Liver (tissue), 9 donors: Measurements from ENCODE around the gene KIAA0753. TPM values are rescaled to one million over a fixed set of nuclear protein-coding genes. Genes with fewer than 3 reads are reported as not detected.

Experiments used
- DNase-seq: peaks from one replicate; pipeline ENCODE4 v3.0.0-alpha.2; 2017; ENCODE audit warnings: low spot score
- H3K27ac ChIP-seq, 2 donors: one replicate each; pipeline ENCODE4 v1.7.0; 2013; ENCODE audit warnings: inconsistent platforms in 2 of 2, low read length in 2 of 2, control low read depth in 1 of 2, low read depth in 1 of 2, mild to moderate bottlenecking in 1 of 2
- H3K27me3 ChIP-seq, 4 donors: one replicate each; pipeline versions ENCODE4 v1.6.1 to v1.7.0; 2013; ENCODE audit warnings: low read length in 3 of 4, inconsistent platforms in 1 of 4, mild to moderate bottlenecking in 1 of 4, moderate library complexity in 1 of 4; ENCODE audit not compliant: control insufficient read depth in 4 of 4, insufficient read depth in 4 of 4
- H3K36me3 ChIP-seq, 4 donors: one replicate each; pipeline versions ENCODE4 v1.6.1 to v1.7.0; 2013; ENCODE audit warnings: low read length in 3 of 4, mild to moderate bottlenecking in 3 of 4, low read depth in 1 of 4, moderate library complexity in 1 of 4; ENCODE audit not compliant: control insufficient read depth in 4 of 4, insufficient read depth in 3 of 4
- H3K4me1 ChIP-seq, 4 donors: one replicate each; pipeline versions ENCODE4 v1.6.1 to v1.7.0; 2013; ENCODE audit warnings: low read length in 3 of 4, mild to moderate bottlenecking in 3 of 4, moderate library complexity in 1 of 4; ENCODE audit not compliant: control insufficient read depth in 4 of 4, insufficient read depth in 4 of 4
- H3K4me3 ChIP-seq, 3 donors: one replicate each; pipeline versions ENCODE4 v1.6.1 to v1.7.0; 2013; ENCODE audit warnings: low read length in 3 of 3, control low read depth in 1 of 3, low read depth in 1 of 3, mild to moderate bottlenecking in 1 of 3
- H3K9ac ChIP-seq, 2 donors: one replicate each; pipeline ENCODE4 v1.7.0; 2013; ENCODE audit warnings: low read length in 2 of 2, mild to moderate bottlenecking in 2 of 2, moderate library complexity in 2 of 2, control low read depth in 1 of 2, low read depth in 1 of 2
- H3K9me3 ChIP-seq, 4 donors: one replicate each; pipeline versions ENCODE4 v1.6.1 to v1.7.0; 2013; ENCODE audit warnings: low read length in 3 of 4; ENCODE audit not compliant: control insufficient read depth in 4 of 4
- ATF3 ChIP-seq: IDR thresholded peaks from 2 replicates; pipeline ENCODE4 v1.6.1; 2016; ENCODE audit warnings: antibody characterized with exemption
- EGR1 ChIP-seq, 2 donors: IDR thresholded peaks; 2 replicates each; pipeline ENCODE4 v1.6.1; 2016 to 2018; ENCODE audit warnings: antibody characterized with exemption in 2 of 2, low read depth in 2 of 2
- FOXA1 ChIP-seq: IDR thresholded peaks from 2 replicates; pipeline ENCODE4 v1.6.1; 2016; ENCODE audit warnings: antibody characterized with exemption
- FOXA2 ChIP-seq: IDR thresholded peaks from 2 replicates; pipeline ENCODE4 v1.6.1; 2016; ENCODE audit warnings: antibody characterized with exemption
- GABPA ChIP-seq, 2 donors: IDR thresholded peaks in 1 of 2; conservative IDR thresholded peaks in 1 of 2; 2 replicates each; pipeline ENCODE4 v1.6.1; 2016; ENCODE audit warnings: antibody characterized with exemption in 2 of 2, mild to moderate bottlenecking in 1 of 2, moderate library complexity in 1 of 2
- HNF4A ChIP-seq, 2 donors: conservative IDR thresholded peaks; 2 replicates each; pipeline ENCODE4 v1.6.1; 2016; ENCODE audit warnings: antibody characterized with exemption in 2 of 2, mild to moderate bottlenecking in 2 of 2
- HNF4G ChIP-seq: IDR thresholded peaks from 2 replicates; pipeline ENCODE4 v1.6.1; 2016; ENCODE audit warnings: antibody characterized with exemption
- JUND ChIP-seq, 2 donors: IDR thresholded peaks; 2 replicates each; pipeline ENCODE4 v1.6.1; 2016; ENCODE audit warnings: antibody characterized with exemption in 2 of 2
- NR2F2 ChIP-seq: IDR thresholded peaks from 2 replicates; pipeline ENCODE4 v1.6.1; 2016; ENCODE audit warnings: antibody characterized with exemption
- RAD21 ChIP-seq, 2 donors: IDR thresholded peaks; 2 replicates each; pipeline ENCODE4 v1.6.1; 2016; ENCODE audit warnings: antibody characterized with exemption in 2 of 2, mild to moderate bottlenecking in 2 of 2
- RXRA ChIP-seq, 2 donors: IDR thresholded peaks; 2 replicates each; pipeline ENCODE4 v1.6.1; 2017 to 2018; ENCODE audit warnings: antibody characterized with exemption in 2 of 2, mild to moderate bottlenecking in 1 of 2
- SP1 ChIP-seq: IDR thresholded peaks from 2 replicates; pipeline ENCODE4 v1.6.1; 2018; ENCODE audit warnings: antibody characterized with exemption, mild to moderate bottlenecking
- TAF1 ChIP-seq: conservative IDR thresholded peaks from 2 replicates; pipeline ENCODE4 v1.6.1; 2016; ENCODE audit warnings: antibody characterized with exemption, mild to moderate bottlenecking
- YY1 ChIP-seq: IDR thresholded peaks from 2 replicates; pipeline ENCODE4 v1.6.1; 2016; ENCODE audit warnings: antibody characterized with exemption, mild to moderate bottlenecking
- ZBTB33 ChIP-seq: IDR thresholded peaks from 2 replicates; pipeline ENCODE4 v1.6.1; 2016; ENCODE audit warnings: antibody characterized with exemption
- WGBS: extraction: QIAGEN DNeasy Blood & Tissue Kit; methylation state at CpG from one replicate; pipeline ENCODE4 v1.1.7; 2013; 5-methylcytosine and 5-hydroxymethylcytosine counted together
- polyA plus RNA-seq, 2 donors: library from polyadenylated mRNA; stranded (reverse) in 1 of 2; unstranded in 1 of 2; fragments of 200-250 nt in 1 of 2; fragments of >200 nt in 1 of 2; fragmentation: Nextera tagmentation in 1 of 2; extraction: Ambion mirVana in 1 of 2; gene quantifications; one replicate each; pipeline versions ENCODE4 v1.2.1 to v1.2.3, GENCODE V29; 2013 to 2015
- total RNA-seq, 2 donors: library from RNA; depleted of rRNA; stranded (reverse); fragments of >200 nt; gene quantifications; one replicate each; pipeline ENCODE4 v1.2.3, GENCODE V29; 2014
- TF ChIP-seq, protein P1 (sequence below): IDR thresholded peaks from 2 replicates; pipeline ENCODE4 v1.6.1; 2016; ENCODE audit warnings: antibody characterized with exemption, mild to moderate bottlenecking
- TF ChIP-seq, protein P2 (sequence below): IDR thresholded peaks from 2 replicates; pipeline ENCODE4 v1.6.1; 2016; ENCODE audit warnings: antibody characterized with exemption
- donor health status: healthy.
- donor health status: healthy.
- donor health status: healthy.
- donor health status: healthy.
- donor health status: healthy.

The KIAA0753 gene
- total and polyA plus RNA-seq, 4 donors: 2.0 to 5.9 (median 3.0) TPM

DNA sequence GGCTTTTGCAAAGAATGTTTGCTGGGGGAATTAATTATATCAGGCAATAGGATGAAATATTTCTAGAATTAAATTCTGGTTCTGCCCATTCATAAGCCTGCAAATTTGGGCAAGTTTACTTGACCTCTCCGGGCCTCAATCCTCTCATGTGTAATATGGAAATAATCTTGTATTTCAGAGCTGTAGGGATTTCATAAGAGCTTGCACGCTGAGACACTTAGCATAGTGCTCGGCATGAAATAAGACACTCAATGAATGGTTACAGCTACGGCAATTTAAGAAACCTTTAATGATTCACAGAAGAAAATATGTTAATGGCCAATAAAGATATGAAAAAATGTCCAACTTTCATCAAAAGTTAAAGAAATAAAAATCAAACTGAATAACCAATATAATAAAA lies 43.6 kb downstream of the KIAA0753 start:
- Histone ChIP-seq H3K4me1 (peaks cover 2 to 10% (median 6%) of the 10 kb centered on the region in 4 donors), H3K36me3 (peaks cover 2 to 18% (median 8%) of the 10 kb centered on the region in 4 donors), H3K27ac (no peak overlapping the region), H3K9ac (no peak overlapping the region), H3K27me3 (no peaks in the 10 kb centered on the region), H3K9me3 (no peaks in the 10 kb centered on the region), H3K4me3 (no peak overlapping the region)
- no peak for TF ChIP-seq FOXA1
- TF ChIP-seq TAF1: no peak
- TF ChIP-seq HNF4A (conservative IDR thresholded peaks at IDR 0.05): no peak
- no peak for TF ChIP-seq JUND (IDR thresholded peaks at IDR 0.05)
- no peak for TF ChIP-seq EGR1 (IDR thresholded peaks at IDR 0.05; ENCODE audit: low read depth in 2 of 2)
- TF ChIP-seq RAD21 (IDR thresholded peaks at IDR 0.05): no peak
- 99% methylated on average over 4 of the region's 4 CpGs for WGBS
- no peak for DNase-seq

DNA sequence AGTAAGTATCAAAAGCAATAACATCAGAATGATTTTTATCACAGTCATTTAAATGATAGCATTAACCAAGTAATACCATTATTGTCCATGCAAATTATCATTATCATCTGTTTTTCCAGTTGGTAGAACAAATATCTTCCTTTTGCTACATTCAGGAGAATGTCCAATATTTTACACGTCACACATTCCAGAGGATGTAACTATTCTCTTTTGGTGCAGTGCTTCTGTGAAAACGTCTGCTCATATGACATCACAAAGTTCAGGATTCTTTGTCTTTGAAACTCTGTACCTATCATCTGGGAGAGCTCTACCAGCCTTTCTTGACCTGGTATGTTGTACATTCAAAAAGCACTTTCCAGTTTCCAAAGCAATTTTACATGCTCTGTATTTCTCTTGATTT lies 44.0 kb downstream of the KIAA0753 start:
- Histone ChIP-seq H3K36me3 (peaks cover 2 to 23% (median 11%) of the 10 kb centered on the region in 4 donors), H3K4me1 (peaks cover 2 to 10% (median 6%) of the 10 kb centered on the region in 4 donors), H3K27me3 (no peaks in the 10 kb centered on the region), H3K27ac (no peak overlapping the region), H3K9ac (no peak overlapping the region), H3K4me3 (no peak overlapping the region), H3K9me3 (no peaks in the 10 kb centered on the region)
- no peak for DNase-seq
- 88% methylated on average over 2 of the region's 2 CpGs for WGBS
- TF ChIP-seq, protein P1, sequence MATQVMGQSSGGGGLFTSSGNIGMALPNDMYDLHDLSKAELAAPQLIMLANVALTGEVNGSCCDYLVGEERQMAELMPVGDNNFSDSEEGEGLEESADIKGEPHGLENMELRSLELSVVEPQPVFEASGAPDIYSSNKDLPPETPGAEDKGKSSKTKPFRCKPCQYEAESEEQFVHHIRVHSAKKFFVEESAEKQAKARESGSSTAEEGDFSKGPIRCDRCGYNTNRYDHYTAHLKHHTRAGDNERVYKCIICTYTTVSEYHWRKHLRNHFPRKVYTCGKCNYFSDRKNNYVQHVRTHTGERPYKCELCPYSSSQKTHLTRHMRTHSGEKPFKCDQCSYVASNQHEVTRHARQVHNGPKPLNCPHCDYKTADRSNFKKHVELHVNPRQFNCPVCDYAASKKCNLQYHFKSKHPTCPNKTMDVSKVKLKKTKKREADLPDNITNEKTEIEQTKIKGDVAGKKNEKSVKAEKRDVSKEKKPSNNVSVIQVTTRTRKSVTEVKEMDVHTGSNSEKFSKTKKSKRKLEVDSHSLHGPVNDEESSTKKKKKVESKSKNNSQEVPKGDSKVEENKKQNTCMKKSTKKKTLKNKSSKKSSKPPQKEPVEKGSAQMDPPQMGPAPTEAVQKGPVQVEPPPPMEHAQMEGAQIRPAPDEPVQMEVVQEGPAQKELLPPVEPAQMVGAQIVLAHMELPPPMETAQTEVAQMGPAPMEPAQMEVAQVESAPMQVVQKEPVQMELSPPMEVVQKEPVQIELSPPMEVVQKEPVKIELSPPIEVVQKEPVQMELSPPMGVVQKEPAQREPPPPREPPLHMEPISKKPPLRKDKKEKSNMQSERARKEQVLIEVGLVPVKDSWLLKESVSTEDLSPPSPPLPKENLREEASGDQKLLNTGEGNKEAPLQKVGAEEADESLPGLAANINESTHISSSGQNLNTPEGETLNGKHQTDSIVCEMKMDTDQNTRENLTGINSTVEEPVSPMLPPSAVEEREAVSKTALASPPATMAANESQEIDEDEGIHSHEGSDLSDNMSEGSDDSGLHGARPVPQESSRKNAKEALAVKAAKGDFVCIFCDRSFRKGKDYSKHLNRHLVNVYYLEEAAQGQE: no peak
- no peak for TF ChIP-seq NR2F2
- TF ChIP-seq SP1: no peak
- no peak for TF ChIP-seq YY1
- TF ChIP-seq FOXA2: no peak
- TF ChIP-seq TAF1: no peak

- DNase-seq: no peak
- Histone ChIP-seq H3K9me3 (no peaks in the 10 kb centered on the region), H3K4me3 (no peak overlapping the region), H3K27ac (no peak overlapping the region), H3K9ac (no peak overlapping the region), H3K27me3 (no peaks in the 10 kb centered on the region), H3K36me3 (peaks cover 2 to 25% (median 11%) of the 10 kb centered on the region in 4 donors), H3K4me1 (peaks cover 2 to 10% (median 6%) of the 10 kb centered on the region in 4 donors)
- 97% methylated on average over 7 of the region's 7 CpGs for WGBS
- TF ChIP-seq ZBTB33 (no peak), YY1 (no peak), GABPA (IDR thresholded peaks at IDR 0.05 in 1 of 2, conservative IDR thresholded peaks at IDR 0.05 in 1 of 2) (no peak), RXRA (IDR thresholded peaks at IDR 0.05) (no peak), HNF4G (no peak), NR2F2 (no peak), FOXA2 (no peak), SP1 (no peak), RAD21 (IDR thresholded peaks at IDR 0.05) (no peak), EGR1 (IDR thresholded peaks at IDR 0.05; ENCODE audit: low read depth in 2 of 2) (no peak), JUND (IDR thresholded peaks at IDR 0.05) (no peak), TAF1 (no peak), ATF3 (no peak)
- TF ChIP-seq, protein P2, sequence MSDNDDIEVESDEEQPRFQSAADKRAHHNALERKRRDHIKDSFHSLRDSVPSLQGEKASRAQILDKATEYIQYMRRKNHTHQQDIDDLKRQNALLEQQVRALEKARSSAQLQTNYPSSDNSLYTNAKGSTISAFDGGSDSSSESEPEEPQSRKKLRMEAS: no peak
- TF ChIP-seq, protein P1: no peak
These were observed 44.4 kb downstream of the KIAA0753 start for GRCh38 chr17:6596081-6596480.
